T-helper 2 cell (primary cell): ENCODE measurements around the gene PHACTR1.
"Not testable (repeated sequence)": the region's sequence is repeated elsewhere in the genome, so short reads cannot be mapped to it uniquely, and the experiment has no call there.

Experiments used
- DNase-seq, 5 experiments: peaks; one replicate each; pipeline versions ENCODE4 v3.0.0 to v3.0.0-alpha.2; 2012 to 2022

The PHACTR1 gene

GRCh38 chr6:13298446-13298845, 581.9 kb downstream of the PHACTR1 start:
- no peak for DNase-seq

- no peak for DNase-seq
Observed at GRCh38 chr6:13299403-13299821, 582.8 kb downstream of the PHACTR1 start.

- DNase-seq: no peak
Observed at GRCh38 chr6:13299918-13300317, 583.4 kb downstream of the PHACTR1 start.

- no peak for DNase-seq
Observed at GRCh38 chr6:13300643-13301590, 584.4 kb downstream of the PHACTR1 start.

- no peak for DNase-seq
Observed at GRCh38 chr6:13302291-13302690, 585.7 kb downstream of the PHACTR1 start.

- peak in 2 of 5 experiments; percentile 62 for DNase-seq
Observed at GRCh38 chr6:13302751-13303667, 586.4 kb downstream of the PHACTR1 start.

GRCh38 chr6:13303668-13304017, 587.1 kb downstream of the PHACTR1 start:
- DNase-seq: no peak

- no peak for DNase-seq
Observed at GRCh38 chr6:13304101-13304500, 587.5 kb downstream of the PHACTR1 start.

- DNase-seq: no peak
Observed at GRCh38 chr6:13304580-13305260, 588.2 kb downstream of the PHACTR1 start.

GRCh38 chr6:13305288-13305687, 588.7 kb downstream of the PHACTR1 start:
- no peak for DNase-seq

GRCh38 chr6:13305791-13306190, 589.2 kb downstream of the PHACTR1 start:
- no peak for DNase-seq

- DNase-seq: no peak
Observed at GRCh38 chr6:13307508-13307995, 591.0 kb downstream of the PHACTR1 start.

GRCh38 chr6:13308332-13308731, 591.8 kb downstream of the PHACTR1 start:
- no peak for DNase-seq

- no peak for DNase-seq
Observed at GRCh38 chr6:13311155-13311554, 594.6 kb downstream of the PHACTR1 start.

- no peak for DNase-seq
Observed at GRCh38 chr6:13314806-13315205, 598.2 kb downstream of the PHACTR1 start.

GRCh38 chr6:13315896-13316295, 599.3 kb downstream of the PHACTR1 start:
- no peak for DNase-seq

- DNase-seq: no peak
Observed at GRCh38 chr6:13318821-13319220, 602.3 kb downstream of the PHACTR1 start.

GRCh38 chr6:13319891-13320564, 603.5 kb downstream of the PHACTR1 start:
- DNase-seq: no peak

- DNase-seq: not testable (repeated sequence)
Observed at GRCh38 chr6:13326031-13326586, 609.5 kb downstream of the PHACTR1 start.

- DNase-seq: no peak
Observed at GRCh38 chr6:13327691-13328075, 611.1 kb downstream of the PHACTR1 start.

GRCh38 chr6:13328076-13328874, 611.7 kb downstream of the PHACTR1 start, which contains the start of gene TBC1D7:
TBC1D7 (minus strand) TSS chr6:13328537; CDS start chr6:13326898, 1,639 bp downstream.
- peak; percentile 86 to 94 (median 93) for DNase-seq
